KOPT-K1 (cell line): ENCODE results near the gene TMBIM6.
"Not testable (repeated sequence)": the region's sequence is repeated elsewhere in the genome, so short reads cannot be mapped to it uniquely, and the experiment has no call there.

Experiments used
- H3K27ac ChIP-seq: fragments of 200-600 bp; sonication (generic); 2 replicates; pipeline ENCODE4 v1.5.1; 2016; ENCODE audit warnings: antibody characterized with exemption, mild to moderate bottlenecking, low read depth, low read length; ENCODE audit not compliant: poor library complexity, severe bottlenecking
- H3K36me3 ChIP-seq: fragments of 200-600 bp; sonication (generic); 2 replicates; pipeline ENCODE4 v1.5.1; 2017; ENCODE audit warnings: antibody characterized with exemption, mild to moderate bottlenecking, low read length, moderate library complexity; ENCODE audit not compliant: insufficient read depth
- H3K9me3 ChIP-seq: fragments of 200-600 bp; sonication (generic); 2 replicates; pipeline ENCODE4 v1.5.1; 2017; ENCODE audit warnings: antibody characterized with exemption, low read length, mild to moderate bottlenecking; ENCODE audit not compliant: insufficient read depth, poor library complexity, severe bottlenecking

TMBIM6 gene

DNA sequence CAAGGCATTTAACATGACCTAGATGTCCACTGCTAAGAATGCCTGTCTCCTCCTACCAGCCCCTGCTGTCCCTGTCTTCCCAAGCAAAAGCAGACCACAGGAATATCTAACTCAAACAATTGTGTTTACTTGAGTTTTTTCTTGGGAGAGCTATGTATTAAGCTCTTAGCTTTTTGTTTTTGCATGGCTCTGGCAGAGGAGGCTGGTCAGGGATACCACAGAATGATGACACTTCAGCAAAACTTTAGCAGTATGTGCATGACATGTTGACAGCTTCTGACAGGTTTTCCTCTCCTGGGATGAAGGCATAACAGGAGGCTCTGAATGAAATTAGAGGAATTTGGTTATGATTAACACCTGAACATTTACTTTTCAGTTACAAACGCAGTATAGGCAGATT lies 6.9 kb downstream of the TMBIM6 start:
- Histone ChIP-seq H3K36me3 (peaks cover 86% of the 10 kb centered on the region), H3K27ac (no peak overlapping the region), H3K9me3 (no peaks in the 10 kb centered on the region)

DNA sequence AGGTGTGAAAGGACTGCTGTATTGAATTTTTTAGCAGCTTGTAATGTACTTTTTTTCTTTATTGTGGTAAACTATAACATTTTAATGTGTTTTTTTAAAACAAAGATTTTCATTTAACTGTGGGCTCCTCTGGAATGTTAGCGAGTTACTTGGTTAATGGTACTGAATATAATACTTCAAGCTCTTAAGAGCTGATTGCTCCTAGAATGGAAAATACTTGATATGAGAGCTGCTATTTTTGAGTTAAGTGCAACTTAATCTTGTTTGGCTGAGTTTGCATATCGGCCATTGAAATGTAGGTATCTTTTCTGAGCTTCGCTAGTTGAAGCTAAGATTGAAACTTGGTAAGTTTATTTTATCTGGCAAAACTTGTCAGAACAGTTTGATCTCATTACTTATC lies 7.4 kb downstream of the TMBIM6 start:
- peaks cover 86% of the 10 kb centered on the region for H3K36me3 ChIP-seq
- no peak overlapping the region for H3K27ac ChIP-seq
- no peaks in the 10 kb centered on the region for H3K9me3 ChIP-seq

DNA sequence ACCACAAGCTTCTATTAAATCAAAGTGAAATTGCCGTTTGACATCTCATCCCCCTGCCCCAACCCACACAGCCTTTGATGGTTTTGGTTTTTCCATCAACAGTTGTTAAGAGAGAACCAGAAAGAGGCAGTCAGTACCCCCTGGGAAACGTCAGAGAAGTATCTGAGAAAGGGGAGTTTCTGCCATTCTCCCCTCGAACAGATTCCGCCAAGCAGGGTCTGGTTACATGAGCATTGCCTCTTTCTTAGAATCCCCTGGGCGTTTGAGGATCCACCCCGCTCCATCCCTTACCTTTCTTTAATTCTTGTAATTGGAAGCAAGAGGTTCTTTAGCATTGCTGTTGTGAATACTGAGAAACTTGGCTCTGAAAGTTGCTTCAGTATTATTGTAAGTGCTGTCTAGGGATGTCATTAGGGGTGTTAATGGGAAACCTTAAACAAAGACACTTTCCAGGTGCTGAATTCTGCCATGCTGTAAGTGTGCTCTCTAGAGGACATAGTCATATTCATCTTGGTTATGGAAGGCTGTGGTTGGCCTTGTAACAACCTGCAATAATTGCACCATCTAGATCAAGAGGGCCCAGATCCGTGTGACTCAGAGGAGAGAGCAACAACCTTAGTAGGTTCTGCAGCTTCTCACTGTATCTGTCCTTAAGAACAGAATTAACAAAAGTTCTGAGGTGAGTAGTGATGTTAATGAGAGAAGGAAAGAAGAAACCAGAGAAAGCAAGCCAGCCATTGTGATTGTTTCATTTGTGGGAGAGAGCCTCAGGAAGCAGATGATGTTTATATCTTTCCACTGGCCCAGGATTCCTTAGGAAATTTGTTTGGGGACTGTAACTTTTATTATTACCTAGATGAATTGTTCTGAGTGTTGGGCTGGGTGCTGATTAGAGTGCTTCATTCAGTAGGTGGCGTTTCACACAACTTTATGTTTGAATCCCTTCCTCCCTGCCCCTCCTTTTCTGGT lies 9.0 kb downstream of the TMBIM6 start:
- Histone ChIP-seq H3K27ac (peak overlapping the region; percentile 16), H3K9me3 (no peaks in the 10 kb centered on the region), H3K36me3 (peaks cover 88% of the 10 kb centered on the region)

DNA sequence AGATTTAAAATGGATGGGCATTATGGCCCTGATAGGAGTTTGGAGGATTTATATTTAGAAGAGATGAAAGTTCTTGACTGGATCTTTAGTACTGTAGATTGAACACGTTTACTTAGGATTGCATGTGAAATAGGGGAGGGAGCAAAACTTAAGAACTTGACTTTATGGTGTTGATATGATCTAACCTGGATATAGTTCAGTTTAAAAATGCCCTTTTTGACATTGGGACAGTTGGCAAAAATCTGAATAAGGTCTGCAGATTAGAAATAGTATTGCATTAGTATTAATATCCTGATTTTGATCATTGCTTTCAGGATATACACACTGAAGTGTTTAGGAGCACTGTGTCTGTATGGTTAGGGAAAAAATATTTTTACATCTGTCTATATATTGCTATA lies 9.6 kb downstream of the TMBIM6 start:
- no peak overlapping the region for H3K27ac ChIP-seq
- H3K9me3 ChIP-seq, result no peaks in the 10 kb centered on the region
- peaks cover 94% of the 10 kb centered on the region for H3K36me3 ChIP-seq

DNA sequence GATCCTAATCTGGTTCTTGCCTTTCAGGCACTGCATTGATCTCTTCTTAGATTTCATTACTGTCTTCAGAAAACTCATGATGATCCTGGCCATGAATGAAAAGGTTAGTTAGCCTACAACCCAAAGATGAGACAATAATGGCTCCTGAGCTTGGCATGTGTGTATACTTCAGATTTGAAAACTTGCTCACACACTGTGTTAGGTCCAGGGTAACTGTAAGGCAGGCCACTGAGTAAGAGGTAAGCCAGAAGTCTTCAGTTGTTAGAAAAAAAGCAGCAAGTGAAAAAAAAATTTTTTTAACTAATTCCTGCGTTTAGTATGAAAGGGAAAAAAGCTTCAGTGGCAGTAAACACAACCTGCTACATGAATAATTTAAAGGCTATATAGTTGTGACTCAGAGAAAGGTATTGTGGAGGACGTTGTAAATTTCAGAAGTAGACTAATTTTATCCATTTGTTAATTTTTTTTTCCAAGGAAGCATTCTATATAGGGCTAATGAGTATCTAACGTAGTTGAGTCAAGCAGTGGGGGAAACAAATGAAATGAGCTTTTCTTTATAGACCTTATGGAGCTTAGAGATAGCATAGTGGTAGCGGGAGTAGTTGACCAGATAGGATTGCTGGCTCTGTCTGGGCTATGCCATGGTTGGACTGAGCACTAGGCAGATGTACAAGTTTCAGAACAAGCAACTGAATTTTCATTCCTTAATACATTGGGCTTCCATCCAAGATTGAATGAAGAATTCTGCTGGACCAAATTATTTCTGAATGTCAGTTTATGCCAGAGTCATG lies 20.5 kb downstream of the TMBIM6 start:
- no peaks in the 10 kb centered on the region for H3K9me3 ChIP-seq
- H3K27ac ChIP-seq, result peak overlapping the region; percentile 56
- H3K36me3 ChIP-seq, result peaks cover 91% of the 10 kb centered on the region

DNA sequence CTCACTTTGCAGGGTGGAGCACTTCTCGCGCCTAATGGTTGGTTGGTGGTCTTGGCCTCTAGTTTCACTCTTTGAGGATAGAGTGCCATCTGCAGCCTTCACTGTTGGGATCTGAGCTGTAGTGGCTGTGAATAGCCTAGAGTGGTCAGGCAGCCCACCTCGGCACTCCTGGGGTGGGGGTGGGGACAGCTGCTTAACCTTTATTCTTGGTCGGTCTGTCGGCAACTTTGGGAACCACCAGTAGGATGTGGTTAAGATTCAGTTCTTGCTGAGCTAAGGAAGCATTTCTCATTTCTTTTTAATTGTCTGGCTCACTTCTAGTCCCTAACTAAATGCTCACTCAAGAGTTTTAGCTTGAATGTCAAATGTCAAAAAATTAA lies 21.1 kb downstream of the TMBIM6 start:
- H3K9me3 ChIP-seq, result no peaks in the 10 kb centered on the region
- peak overlapping the region; percentile 56 for H3K27ac ChIP-seq
- peaks cover 85% of the 10 kb centered on the region for H3K36me3 ChIP-seq

DNA sequence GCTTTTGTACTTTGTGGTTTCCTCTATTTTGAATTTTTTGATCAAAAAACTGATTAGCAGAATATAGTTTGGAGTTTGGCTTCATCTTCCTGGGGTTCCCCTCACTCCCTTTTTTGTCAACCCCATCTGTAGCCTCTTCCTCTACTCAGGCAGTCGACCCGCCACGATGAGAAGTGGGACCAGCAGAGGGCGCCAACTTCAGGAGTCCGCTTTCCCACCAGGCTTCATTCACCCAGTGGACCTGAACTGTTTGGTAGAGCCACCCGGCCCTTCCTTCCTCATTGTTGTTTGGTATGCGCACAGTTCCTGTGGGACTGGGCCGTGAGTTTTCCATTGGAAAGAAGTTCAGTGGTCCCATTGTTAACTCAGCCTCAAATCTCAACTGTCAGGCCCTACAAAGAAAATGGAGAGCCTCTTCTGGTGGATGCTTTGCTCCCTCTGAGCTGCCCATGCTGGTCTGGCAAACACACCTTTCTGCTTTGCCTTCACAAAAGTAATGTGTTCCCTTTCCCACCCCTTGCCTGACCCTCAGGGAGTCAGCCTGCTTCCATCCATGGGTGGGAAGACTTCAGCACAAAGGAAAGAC lies 21.7 kb downstream of the TMBIM6 start:
- Histone ChIP-seq H3K9me3 (no peaks in the 10 kb centered on the region), H3K36me3 (peaks cover 78% of the 10 kb centered on the region), H3K27ac (peak overlapping the region; percentile 56)

DNA sequence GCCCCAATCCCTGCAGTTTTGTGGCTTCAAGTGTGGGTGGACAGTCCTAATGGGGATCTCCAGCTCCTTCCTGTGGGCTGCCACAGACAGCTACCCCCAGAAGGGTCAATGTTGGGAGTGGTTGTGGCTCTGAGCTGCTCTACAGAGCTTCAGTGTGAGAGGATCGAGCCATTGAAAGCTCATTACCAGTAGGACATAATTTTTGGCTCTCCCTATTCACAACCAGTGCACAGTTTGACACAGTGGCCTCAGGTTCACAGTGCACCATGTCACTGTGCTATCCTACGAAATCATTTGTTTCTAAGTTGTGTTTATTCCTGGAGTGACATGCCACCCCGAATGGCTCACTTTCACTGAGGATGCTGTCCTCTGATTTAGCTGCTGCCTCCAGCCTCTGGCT lies 22.8 kb downstream of the TMBIM6 start:
- peaks cover 68% of the 10 kb centered on the region for H3K36me3 ChIP-seq
- H3K9me3 ChIP-seq, result no peaks in the 10 kb centered on the region

DNA sequence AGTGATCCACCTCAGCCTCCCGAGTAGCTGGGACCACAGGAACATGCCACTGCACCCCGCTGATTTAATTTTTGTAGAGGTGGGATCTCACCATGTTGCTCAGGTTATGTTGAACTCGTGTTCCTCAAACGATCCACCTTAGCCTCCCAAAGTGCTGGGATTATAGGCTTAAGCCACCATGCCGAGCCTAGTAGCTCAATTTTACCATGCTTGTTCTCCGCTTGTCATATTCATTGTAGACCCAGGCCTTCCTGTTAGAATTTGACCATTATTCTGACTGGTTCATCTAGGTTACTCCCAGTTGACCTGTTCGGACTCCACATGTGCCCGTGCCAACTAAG lies 24.7 kb downstream of the TMBIM6 start:
- Histone ChIP-seq H3K27ac (no peak overlapping the region), H3K9me3 (no peaks in the 10 kb centered on the region), H3K36me3 (peaks cover 48% of the 10 kb centered on the region)

More for the DNA sequence above, 22.8 kb downstream of the TMBIM6 start:
- peak overlapping the region; percentile 56 for H3K27ac ChIP-seq

DNA sequence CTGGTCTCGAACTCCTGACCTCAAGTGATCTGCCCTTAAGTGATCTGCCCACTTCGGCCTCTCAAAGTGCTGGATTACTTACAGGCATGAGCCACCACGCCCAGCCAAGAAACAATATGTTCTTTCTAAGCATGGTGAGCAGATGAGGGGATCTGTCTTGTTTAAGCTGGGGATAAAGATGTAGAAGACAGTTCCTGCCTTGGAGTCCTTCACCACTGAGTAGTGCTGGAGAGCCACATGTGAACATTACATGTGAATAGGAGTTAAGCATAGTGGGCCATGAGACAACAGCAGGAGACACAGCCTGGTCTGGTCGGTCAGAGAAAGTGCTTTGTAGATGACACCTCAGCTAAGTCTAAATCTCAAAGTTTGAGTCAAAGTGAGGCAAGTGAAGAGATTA lies 26.0 kb downstream of the TMBIM6 start:
- Histone ChIP-seq H3K36me3 (peaks cover 36% of the 10 kb centered on the region), H3K27ac (no peak overlapping the region), H3K9me3 (no peaks in the 10 kb centered on the region)

DNA sequence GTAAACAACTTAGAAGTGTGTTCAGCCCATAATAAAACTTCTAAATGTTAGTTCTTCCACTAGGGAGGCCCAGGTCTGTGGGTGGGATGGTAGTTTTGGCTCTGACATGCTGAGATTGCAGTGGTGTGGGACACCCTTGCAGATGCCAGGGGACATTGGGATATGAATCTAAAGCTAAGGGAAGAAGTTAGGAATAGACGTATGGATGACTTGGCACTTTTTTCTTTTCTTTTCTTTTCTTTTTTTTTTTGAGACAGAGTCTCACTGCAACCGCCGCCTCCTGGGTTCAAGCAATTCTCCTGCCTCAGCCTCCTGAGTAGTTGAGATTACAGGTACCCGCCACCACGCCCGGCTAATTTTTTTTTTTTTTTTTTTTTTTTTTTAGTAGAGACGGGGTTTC lies 31.7 kb downstream of the TMBIM6 start:
- not testable (repeated sequence) for H3K36me3 ChIP-seq, H3K27ac ChIP-seq, H3K9me3 ChIP-seq

DNA sequence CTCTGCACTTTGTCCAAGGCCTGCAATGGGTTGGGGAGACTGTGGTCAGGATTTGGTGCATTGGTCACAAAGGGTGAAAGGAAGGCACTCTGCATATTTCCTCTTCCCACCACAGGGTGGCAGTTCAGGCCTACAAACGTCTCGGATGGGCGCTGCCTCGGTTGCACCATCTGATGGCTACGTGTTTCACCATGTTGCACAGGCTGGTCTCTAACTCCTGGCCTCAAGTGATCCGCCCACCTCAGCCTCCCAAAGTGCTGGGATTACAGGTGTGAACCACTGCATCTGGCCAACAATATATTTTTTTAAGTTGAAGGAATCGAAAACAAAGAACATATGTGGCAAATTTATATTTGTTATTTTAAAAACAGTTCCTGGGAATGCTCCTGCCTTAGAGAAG lies 35.1 kb downstream of the TMBIM6 start:
- H3K36me3 ChIP-seq, result no peaks in the 10 kb centered on the region
- no peaks in the 10 kb centered on the region for H3K9me3 ChIP-seq
- no peak overlapping the region for H3K27ac ChIP-seq

DNA sequence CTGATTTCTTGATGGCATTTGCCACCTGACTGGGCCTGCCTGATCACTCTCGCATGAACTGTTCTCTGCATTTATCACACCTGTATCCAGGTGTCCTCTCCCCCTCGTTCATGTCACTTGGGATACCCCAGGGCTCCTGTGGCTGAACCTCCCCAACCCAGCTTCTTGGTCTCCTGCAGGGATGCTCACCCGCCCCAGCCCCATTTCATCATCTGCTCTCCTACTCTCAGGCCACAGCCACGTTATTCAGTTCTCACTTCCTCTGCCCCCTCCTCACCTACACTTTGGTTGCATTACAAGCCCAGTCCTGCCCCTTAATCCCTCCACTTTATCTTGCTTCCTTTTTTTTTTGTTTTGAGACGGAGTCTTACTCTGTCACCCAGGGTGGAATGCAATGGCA lies 35.5 kb downstream of the TMBIM6 start:
- H3K27ac ChIP-seq, result no peak overlapping the region
- no peaks in the 10 kb centered on the region for H3K36me3 ChIP-seq
- no peaks in the 10 kb centered on the region for H3K9me3 ChIP-seq

DNA sequence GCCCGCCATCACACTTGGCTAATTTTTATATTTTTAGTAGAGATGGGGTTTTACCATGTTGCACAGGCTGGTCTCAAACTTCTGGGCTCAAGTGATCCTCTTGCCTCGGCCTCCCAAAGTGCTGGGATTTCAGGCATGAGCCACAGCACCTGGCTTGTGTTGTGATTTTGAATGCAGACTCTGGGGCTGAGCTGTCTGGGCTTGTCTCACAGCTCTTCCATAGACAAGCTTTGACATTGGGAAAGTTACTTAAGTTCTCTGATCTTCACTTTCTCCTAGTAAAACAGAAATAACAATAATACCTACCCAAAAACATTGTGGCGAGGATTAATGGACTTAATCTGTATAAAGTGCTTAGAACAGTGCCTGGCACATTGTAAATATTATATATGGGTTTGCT lies 36.0 kb downstream of the TMBIM6 start:
- H3K27ac ChIP-seq, result no peak overlapping the region
- H3K9me3 ChIP-seq, result no peaks in the 10 kb centered on the region
- no peaks in the 10 kb centered on the region for H3K36me3 ChIP-seq
